HUDEP-2 (cell line): ENCODE measurements around the gene HID1.
"Not testable (repeated sequence)": the region's sequence is repeated elsewhere in the genome, so short reads cannot be mapped to it uniquely, and the experiment has no call there.

ENCODE experiments used
- DNase-seq, 76 experiments: peaks; one replicate each; lab custom pipeline; 2025; ENCODE audit not compliant: unreplicated experiment in 76 of 76; lab: John Stamatoyannopoulos, UW

The HID1 gene

DNA sequence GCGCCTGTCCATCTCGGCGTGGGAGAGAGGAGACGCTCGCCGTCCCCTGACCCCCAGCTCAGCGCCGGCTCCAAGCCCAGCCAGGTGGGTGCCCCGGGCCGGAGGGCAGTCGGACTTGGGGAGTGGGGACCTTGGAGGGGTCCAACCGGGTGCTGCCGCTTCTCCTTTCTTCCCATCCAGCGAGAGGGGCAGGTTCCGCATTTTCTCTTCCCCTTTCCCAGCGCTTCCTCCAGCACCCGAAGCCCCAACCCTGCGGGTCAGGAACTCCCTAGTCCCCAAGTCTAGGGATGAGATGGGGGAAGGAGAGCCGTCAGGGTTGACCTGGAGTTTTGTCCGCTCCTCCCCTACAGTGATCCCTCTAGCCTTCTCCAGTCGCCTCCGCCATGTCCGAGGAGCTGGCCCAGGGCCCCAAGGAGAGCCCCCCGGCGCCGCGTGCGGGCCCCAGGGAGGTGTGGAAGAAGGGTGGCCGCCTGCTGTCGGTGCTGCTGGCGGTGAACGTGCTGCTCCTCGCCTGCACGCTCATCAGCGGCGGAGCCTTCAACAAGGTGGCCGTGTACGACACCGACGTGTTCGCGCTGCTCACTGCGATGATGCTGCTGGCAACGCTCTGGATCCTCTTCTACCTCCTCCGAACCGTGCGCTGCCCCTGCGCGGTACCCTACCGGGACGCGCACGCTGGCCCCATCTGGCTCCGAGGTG lies 48.2 kb downstream of the HID1 start, which contains the start of gene OTOP2:
TSS of gene OTOP2 (plus strand) at position 24 of the 699 bp plus-strand sequence. CDS start at position 384, 360 bp downstream.
- DNase-seq = no peak

DNA sequence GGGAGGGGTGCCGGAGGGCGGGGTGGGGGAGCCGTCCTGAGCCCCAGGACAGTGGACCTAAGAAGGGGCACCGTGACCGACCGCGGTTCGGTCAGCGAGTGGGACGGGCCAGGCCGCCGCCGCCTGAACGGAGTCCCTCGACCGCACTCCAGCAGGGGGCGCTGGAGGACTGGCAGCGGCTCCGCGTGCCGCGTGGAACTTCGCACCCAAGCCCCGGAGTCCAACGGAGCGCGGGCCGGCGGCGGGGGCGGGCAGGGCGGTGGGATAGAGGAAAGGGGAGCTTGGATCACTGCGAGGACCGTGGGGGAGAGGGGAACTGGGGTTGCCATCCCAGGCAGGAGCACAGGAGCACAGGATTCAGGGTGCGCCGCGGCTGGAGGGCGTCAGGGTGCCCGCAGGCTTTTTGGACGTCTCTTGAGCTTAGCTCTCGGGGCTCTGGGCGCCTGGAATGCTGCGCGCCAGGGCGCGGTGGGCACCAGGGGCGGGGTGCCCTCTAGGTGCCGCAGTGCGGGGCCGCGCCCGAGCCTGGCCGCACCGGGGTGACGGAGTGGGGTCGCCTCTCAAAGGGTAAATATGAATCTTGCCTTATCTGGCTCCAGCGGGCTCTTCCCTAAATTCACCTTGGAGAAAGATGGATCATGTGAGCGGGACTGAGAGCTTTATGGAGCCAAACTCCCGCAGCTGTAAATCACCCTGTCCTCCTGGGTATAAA lies 48.9 kb downstream of the HID1 start:
- peak in 56 of 76 experiments; percentile 10 to 75 (median 53) for DNase-seq

DNA sequence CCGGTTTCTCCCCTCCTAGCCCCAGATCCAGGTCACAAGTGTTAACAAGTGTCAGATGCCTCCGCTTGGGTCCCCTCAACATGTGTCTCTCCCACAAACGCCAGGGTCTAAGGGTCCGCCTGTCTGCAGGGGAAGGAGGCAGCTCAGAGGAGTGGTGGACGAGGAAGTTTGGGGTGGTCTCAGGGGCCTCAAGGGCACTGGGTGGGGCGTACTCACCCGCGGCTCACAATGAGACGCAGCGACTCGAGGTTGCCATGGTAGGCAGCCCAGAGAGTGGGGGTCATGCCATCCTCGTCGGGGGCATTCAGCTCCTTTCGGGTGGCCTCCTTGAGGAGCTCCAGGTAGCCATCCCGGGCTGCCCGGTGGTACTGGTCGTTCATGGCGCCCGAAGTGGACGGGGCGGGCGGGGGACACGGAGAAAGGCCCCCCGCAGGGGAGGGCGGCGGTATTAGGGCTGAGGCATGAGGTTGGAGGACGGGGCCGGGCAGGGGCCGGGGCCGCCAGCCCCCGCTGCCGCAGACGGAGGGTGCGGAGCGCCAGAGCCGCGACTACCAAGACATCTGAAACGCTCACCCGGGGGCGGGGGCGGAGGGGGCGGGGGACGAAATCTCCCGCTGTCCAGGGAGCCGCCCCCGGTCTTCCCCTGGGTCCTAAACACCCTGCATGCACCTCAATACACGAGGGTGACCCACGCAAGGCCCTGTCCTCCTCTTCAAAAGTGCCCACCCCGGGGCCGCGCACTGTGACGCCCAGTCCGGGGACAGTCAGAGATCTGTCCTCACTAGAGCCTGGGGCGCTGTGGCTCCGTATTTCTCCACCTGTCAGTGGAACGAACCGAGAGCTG lies 49.6 kb downstream of the HID1 start, which contains the start of gene USH1G:
TSS of gene USH1G (minus strand) at position 562 of the 844 bp plus-strand sequence. CDS start at position 380, 182 bp downstream.
- peak in 11 of 76 experiments; percentile 14 to 54 (median 37) for DNase-seq

DNA sequence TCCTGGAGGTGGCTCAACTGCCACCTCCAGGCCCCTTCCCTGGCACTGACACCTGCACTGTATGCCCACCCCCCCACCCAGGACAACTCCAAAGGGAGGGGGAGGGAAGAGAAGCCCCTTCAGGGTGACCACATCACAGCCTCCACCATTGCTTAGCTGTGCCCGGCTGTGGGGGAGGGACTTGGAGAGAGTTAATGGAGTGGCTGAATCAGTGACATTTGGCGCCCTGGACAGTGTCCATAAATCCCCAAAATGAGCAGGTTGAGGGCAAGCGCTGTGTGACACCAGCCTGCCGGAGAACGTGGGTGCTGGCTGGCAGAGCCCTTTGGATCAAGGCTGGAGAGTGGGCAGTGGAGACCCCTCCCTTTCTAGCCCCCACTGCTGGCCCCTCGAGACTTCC lies 50.4 kb downstream of the HID1 start:
- no peak for DNase-seq

DNA sequence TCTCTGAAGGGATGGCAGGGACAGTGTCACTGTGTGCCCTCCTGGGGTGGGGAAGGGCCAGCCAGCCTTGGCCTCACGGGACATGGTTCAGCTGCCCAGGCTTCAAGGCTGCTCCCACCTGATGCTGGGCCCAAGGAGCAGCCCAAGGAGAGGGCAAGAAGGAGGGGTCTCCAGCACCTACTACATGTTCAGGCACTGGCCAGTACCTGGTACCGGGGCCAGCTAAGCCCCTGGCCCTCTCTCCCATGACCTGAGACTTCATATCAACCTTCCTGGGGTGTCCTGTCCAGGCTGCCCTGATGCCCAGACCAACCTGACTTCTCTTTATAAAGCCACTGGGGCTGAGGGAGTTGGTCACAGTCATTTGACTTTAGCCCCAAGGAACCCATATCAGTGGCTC lies 50.8 kb downstream of the HID1 start:
- no peak for DNase-seq

DNA sequence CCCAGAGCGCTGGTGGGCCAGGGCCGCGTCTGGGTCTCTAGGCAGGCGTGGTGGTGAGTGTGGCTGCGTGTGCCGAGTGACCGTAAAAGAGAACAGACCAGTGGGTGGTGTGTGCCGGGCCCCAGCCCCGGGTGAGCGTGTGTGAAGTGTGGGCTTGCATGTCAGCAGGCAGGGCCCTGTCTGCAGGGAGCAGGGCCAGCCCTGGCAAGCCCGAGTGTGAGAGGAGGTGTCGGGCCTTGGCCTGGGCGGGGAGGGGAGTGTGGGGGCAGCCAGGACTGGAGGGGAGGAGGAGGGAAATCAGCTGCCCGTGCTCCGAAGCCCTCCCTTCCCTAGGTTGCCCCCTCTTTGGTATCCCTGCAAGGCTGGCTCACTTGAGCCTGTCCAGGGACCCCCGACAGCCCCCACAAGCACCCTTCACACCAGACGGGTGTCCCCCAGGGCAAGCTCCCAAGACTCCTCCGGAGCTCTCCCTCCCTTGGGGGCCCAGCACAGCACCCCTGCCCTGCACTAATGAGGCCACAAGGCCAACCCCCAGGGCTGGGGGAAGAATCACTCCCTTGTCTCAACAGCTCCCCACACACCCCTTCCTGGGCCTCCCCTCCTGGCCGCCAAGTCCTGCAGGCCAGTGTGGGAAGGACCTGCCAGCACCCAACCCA lies 51.4 kb downstream of the HID1 start:
- DNase-seq = no peak

DNA sequence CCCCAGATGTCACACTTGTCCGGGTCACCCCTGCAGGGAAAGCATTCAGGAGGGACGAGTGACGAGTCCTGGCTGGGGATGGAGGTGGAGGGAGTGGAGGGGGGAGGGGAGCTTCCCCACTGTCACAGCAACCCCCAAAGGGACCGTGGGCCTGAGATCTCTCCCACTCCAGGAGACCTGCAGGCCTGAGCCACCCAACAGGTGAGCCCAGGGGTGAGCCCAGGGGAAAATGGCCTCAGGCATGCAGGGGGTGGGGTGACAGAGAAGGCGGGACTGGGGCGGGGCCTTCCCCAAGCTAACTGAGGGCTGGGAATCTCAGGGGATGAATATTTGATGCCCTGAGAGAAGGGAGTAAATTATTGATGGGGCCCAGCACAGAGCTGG lies 51.9 kb downstream of the HID1 start:
- no peak for DNase-seq

DNA sequence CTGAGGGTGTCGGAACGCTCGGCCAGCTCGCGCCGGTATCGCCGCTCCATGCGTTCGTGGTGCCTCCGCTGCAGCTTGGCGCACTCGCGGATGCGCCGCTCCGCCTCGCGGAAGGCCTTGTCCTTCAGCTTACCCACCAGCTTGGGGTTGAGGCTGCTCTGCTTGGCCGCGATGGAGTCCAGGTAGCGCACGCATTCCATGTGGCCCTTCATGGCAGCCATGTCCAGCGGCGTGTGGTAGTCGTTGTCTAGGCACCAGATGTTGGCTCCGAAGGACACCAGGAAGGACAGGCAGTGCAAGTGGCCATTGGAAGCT lies 52.3 kb downstream of the HID1 start:
- DNase-seq = no peak

DNA sequence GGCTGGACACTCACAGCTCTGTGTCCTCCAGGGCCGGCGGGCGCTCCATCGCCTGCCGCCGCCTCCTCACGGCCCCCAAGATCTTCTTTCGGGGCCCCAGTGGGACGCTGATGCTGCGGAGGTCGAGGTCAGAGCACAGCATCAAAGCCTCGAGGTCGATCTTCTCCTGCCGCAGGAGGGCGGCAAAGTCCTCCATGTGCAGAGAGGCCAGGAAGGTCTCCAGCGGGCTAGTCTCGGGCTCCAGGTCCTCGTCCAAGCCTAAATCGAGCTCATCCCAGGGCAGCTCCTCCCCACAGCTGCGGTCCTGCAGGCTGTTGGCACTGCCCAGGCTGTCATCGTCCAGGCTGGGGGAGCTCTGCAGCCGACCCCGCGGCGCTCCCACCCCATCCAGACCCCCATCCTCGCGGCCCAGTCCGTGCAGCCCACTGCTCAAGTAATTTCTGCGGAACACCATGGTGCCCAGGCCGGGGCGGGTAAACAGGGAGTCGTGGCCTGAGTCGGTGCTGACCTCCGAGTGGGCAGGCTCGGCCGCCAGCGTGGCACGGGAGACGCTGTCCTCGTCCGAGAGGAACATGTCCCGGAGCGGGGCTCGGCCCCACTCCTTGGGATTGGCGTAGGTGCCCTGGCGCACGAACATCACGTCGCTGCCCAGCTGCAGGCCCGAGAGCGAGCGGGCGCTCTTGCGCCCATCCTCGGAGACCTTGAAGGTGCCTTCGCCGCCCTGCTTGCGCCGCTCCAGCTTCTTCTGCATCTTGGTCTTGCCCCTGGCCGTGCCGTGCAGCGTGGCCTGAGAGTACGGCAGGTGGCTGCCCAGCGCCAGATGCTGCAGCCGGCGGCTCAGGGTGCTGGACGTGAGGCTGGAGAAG lies 52.9 kb downstream of the HID1 start:
- DNase-seq = peak in 39 of 76 experiments; percentile 4 to 57 (median 33)

DNA sequence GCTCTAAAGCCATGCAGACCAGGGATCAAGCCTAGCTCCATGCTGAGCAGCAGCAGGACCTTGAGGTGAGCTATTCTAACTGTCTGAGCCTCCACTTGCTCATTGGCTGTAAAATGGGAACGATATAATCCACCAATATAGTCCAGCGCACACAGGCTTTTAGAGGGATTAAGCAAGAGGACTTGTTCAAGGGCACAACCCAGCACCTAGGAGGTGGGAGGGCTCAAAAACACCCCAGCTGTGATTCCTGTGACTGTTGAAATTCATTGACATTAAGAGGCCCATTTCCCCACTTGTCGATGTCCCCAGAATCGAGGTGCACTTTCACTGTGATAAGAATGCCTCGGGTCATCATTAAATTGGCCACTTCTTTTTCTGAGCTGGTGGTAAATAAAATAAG lies 53.7 kb downstream of the HID1 start:
- DNase-seq = no peak

DNA sequence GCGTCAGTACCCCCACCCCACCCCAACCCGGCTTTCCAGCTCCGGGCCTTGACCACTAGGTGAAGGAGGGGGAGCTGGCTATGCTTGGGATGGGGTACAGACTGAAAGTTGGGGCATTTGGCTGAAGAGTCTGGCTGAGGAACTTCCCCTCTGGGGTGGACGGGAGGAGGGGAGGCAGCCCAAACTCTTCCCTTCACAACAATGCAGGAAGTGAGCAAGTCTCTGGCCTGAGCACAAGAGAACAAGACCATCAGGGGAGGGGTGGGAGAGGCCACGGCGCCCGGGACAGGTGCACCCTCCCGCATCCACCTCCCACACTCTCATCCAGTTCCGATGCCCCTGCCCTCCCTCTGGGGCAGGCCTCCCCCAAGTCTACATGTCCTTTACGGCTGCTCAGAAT lies 55.1 kb downstream of the HID1 start:
- no peak for DNase-seq

DNA sequence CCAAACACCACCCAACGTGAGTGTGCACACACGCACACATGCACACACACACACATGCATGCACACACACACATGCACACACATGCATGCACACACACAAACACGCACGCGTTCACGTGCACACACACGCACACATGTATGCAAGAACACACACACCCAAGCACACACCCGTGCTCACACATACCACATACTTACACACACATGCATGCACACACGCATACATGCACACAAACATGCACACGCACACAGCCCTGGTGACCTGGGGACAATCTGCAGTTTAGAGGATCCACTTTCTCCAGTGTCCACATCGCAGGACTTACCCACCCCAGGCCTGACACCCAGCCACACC lies 55.7 kb downstream of the HID1 start:
- DNase-seq = no peak

DNA sequence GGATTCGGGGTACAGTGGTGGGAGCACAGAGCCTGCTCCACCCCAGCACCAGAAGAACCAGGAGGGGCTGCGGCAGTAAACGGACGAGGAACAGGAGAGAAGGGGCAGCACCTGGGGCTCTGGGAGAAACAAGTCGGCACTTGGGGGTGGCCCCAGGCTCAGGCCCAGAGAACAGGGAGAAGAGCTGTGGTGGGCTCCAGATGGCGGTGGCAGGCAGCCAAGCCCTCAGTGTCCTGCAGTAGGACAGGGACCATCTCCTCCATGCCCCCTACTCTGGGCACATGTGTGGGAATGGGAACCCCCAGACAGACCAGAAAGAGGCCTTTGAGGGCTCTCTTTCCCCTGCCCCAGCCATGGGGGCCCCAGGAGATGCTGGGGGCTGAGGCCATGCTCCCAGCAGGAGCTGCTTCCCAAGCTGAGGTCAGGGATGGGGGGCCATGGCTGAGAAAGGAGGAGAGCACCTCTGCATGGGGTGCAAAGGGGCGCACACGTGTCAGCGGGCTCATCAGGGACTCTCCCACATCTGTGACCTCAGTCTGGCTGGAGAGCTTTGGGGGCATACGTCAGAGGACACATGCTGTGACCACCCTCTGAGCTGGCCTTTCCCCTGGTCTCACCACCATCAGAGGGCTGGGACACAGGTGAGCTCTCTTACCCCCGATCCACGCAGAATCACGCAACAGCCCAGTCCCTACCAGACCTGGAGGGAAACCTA lies 56.3 kb downstream of the HID1 start:
- DNase-seq = no peak

DNA sequence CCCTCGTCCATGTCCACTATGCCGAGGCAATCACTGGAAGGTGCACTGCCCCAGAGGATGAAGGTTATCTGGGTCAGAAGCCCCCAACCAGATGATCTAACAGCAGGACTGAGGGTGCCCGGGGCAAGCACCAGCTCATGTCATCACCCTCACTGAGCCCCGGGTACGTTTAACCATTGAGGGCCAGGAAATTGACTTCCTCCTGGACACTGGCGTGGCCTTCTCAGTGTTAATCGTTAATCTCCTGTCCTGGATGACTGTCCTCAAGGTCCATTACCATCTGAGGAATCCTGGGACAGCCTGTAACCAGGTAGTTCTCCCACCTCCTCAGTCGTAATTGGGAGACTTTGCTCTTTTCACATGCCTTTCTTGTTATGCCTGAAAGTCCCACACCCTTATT lies 61.1 kb downstream of the HID1 start:
- DNase-seq = not testable (repeated sequence)

DNA sequence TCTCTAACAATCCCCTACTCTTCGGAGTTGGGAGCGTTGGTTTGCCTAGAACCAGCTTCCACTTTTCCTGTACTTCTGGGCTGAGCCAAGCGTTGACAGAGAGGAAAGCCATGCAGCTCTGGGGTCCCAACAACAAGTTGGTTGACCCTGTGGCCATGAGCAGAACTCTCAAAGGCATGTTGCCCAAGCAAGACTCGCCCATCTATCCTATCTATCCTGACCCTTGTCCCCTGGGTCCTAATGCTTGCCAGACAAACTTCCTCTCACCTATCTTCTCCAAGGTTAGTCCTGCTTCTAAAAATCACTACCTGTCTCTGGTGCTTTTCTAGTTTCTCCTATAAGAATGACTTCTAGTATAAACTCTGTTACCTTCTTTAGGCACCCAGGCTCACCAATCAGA lies 63.5 kb downstream of the HID1 start:
- DNase-seq = not testable (repeated sequence)

DNA sequence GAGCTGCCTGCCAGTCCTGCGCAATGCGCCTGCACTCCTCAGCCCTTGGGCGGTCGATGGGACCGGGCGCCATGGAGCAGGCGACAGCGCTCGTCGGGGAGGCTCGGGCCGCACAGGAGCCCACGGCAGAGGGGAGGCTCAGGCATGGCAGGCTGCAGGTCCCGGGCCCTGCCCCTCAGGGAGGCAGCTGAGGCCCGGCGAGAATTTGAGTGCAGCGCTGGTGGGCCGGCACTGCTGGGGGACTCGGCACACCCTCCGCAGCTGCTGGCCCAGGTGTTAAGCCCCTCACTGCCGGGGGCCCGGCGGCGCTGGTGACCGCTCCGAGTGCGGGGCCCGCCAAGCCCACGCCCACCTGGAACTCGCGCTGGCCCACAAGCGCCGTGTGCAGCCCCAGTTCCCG lies 65.5 kb downstream of the HID1 start:
- no peak for DNase-seq

DNA sequence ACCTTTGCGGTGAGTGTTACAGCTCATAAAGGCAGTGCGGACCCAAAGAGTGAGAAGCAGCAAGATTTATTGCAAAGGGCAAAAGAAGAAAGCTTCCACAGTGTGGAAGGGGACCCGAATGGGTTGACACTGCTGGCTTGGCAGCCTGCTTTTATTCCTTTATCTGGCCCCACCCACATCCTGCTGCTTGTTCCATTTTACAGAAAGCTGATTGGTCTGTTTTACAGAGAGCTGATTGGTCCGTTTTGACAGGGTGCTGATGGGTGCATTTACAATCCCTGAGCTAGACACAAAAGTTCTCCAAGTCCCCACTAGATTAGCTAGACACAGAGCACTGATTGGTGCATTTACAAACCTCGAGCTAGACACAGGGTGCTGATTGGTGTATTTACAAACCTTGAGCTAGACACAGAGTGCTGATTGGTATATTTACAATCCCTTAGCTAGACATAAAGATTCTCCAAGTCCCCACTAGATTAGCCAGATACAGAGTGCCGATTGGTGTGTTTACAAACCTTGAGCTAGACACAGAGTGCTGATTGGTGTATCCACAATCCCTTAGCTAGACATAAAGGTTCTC lies 66.3 kb downstream of the HID1 start:
- DNase-seq = peak in 5 of 76 experiments; percentile 4 to 24 (median 11)

DNA sequence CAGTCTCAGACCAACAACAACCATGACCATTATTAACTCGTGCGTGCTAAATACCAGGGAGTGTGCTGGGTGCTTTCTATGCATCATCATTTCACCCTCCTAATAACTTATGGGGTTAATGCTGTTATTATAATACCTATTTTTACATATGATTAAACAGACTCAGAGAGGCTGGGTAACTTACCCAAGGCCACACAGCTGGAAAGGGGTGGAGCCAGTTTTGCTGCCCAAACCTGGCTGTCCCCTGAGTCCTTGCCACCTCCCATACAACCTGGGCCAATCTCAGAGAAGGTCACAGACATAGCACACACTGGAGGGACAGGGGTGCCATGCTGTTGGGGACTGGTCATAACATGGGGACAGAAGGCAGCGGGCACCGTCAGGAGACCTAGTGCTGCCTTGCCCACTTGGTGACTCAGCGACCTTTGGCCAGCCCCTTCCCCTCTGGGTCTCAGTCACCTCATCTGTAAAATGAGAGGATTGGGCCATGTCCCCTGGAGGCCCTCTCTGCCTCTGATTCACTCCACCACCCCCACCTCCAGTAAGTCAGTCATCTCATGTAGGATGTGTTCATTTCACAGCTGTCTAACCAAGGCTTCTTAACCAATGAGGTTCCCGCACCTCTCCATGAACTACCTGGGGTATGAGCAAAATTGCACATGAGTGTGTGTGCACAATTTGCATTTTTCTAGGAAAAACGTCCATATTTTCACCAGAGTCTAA lies 67.7 kb downstream of the HID1 start:
- DNase-seq = no peak
